Heart left ventricle (tissue), 16 donors: ENCODE data around the gene NUBP2. TPM values are rescaled to one million over a fixed set of nuclear protein-coding genes. Genes with fewer than 3 reads are reported as not detected.

Experiments
- ATAC-seq, 4 donors: fragments of 200-7000 bp; cut with Tn5 transposase; one replicate each; pipeline ENCODE4 v1.9.1; 2020 to 2022; ENCODE audit warnings: moderate library complexity in 4 of 4, mild to moderate bottlenecking in 3 of 4, moderate number of reproducible peaks in 1 of 4
- DNase-seq, 5 donors: peaks; one replicate each; pipeline ENCODE4 v3.0.0-alpha.2; 2020
- H3K27ac ChIP-seq, 12 donors: fragments of 200-600 bp; sonication (generic) in 4 of 12; one replicate each; pipeline versions ENCODE4 v1.5.0 to v1.8.0; 2016 to 2022; ENCODE audit warnings: mild to moderate bottlenecking in 2 of 12
- H3K27me3 ChIP-seq, 9 donors: fragments of 200-600 bp; sonication (generic) in 2 of 9; one replicate each; pipeline versions ENCODE4 v1.5.1 to v1.8.0; 2016 to 2022; ENCODE audit warnings: mild to moderate bottlenecking in 3 of 9
- H3K36me3 ChIP-seq, 9 donors: fragments of 200-600 bp; sonication (generic) in 2 of 9; one replicate each; pipeline versions ENCODE4 v1.5.0 to v1.8.0; 2018 to 2022; ENCODE audit warnings: mild to moderate bottlenecking in 2 of 9
- H3K4me1 ChIP-seq, 12 donors: fragments of 200-600 bp; sonication (generic) in 4 of 12; one replicate each; pipeline versions ENCODE4 v1.5.0 to v1.8.0; 2016 to 2022; ENCODE audit warnings: mild to moderate bottlenecking in 3 of 12
- H3K4me3 ChIP-seq, 12 donors: fragments of 200-600 bp; sonication (generic) in 4 of 12; one replicate each; pipeline versions ENCODE4 v1.5.0 to v1.8.0; 2017 to 2022; ENCODE audit warnings: mild to moderate bottlenecking in 9 of 12, moderate library complexity in 4 of 12
- H3K9me3 ChIP-seq, 12 donors: fragments of 200-600 bp; sonication (generic) in 4 of 12; one replicate each; pipeline versions ENCODE4 v1.5.0 to v1.8.0; 2016 to 2022; ENCODE audit warnings: mild to moderate bottlenecking in 1 of 12
- POLR2A ChIP-seq, 2 donors: fragments of 450-650 bp; IDR thresholded peaks; one replicate each; pipeline ENCODE4 v1.6.1; 2017; ENCODE audit warnings: antibody characterized with exemption in 2 of 2, mild to moderate bottlenecking in 2 of 2, moderate library complexity in 2 of 2
- WGBS, 4 donors: extraction: QIAGEN DNeasy Blood & Tissue Kit in 2 of 4; methylation state at CpG; one replicate each; pipeline versions ENCODE4 v1.1.5 to v1.1.7; 2013 to 2018; 5-methylcytosine and 5-hydroxymethylcytosine counted together
- intact Hi-C, 10 donors: fragments of 100-400 bp; cut with DNase I; formaldehyde crosslinking; loops; one replicate each; pipeline versions ENCODE4 v1.11.1 to v1.14.2; 2022
- polyA plus RNA-seq, 2 donors: library from polyadenylated mRNA; stranded (reverse); fragments of 200-250 nt; gene quantifications; one replicate each; pipeline ENCODE4 v1.2.3, GENCODE V29; 2013
- total RNA-seq, 9 donors: library from RNA; depleted of rRNA in 2 of 9; stranded (reverse); fragments of >200 nt in 2 of 9; fragmentation: NEBNext Ultra II Directional in 3 of 9; extraction: Animal tissue kit (Norgen Biotek cat#: 25700) in 3 of 9; gene quantifications; one replicate each; pipeline versions ENCODE4 v1.1.0 to v1.2.4, GENCODE V29; 2016 to 2023
- TF ChIP-seq, protein P1 (sequence below), 12 donors: fragments of 200-600 bp; sonication (generic) in 4 of 12; IDR thresholded peaks; one replicate each; pipeline versions ENCODE4 v1.5.0 to v1.8.0; 2018 to 2022; ENCODE audit warnings: antibody characterized with exemption in 12 of 12, mild to moderate bottlenecking in 5 of 12
- donor health status: ischemic (EF 13 %, LVEDD 7.1; RV severe dilation, severe dysfunction).
- donor health status: healthy with polysubstance abuse.
- donor health status: DM: no; HTN: yes; CAD: no.
- donor health status: DM: no; HTN: no; CAD: no.
- donor health status: ischemic (EF 25% LVEDD 6.9; RV normal size, moderate dysfunction).
- donor health status: ischemic (EF 25% LVEDD 5.7; RV mildly dilated, moderate dysfunction).
- donor health status: healthy.
- donor health status: DM: yes; HTN: yes; CAD: no.
- donor health status: ischemic (EF 35%, LVEDD 5.7; RV mildly dilated, moderate dysfunction).
- donor health status: nonischemic (EF 11% LVEDD 7.7; RV severe dilation, severe dysfunction).
- donor health status: DM: yes; HTN: yes; CAD: no.
- donor health status: PGD.
- donor health status: ischemic (EF 29% LVEDD 5.4; RV normal size, mild dysfunction).
- donor health status: nonischemic (EF 23%, LVEDD 6.1; RV moderate dilation, normal function).

The NUBP2 gene
- total and polyA plus RNA-seq, 11 donors = 26.7 to 81.9 (median 30.4) TPM

DNA sequence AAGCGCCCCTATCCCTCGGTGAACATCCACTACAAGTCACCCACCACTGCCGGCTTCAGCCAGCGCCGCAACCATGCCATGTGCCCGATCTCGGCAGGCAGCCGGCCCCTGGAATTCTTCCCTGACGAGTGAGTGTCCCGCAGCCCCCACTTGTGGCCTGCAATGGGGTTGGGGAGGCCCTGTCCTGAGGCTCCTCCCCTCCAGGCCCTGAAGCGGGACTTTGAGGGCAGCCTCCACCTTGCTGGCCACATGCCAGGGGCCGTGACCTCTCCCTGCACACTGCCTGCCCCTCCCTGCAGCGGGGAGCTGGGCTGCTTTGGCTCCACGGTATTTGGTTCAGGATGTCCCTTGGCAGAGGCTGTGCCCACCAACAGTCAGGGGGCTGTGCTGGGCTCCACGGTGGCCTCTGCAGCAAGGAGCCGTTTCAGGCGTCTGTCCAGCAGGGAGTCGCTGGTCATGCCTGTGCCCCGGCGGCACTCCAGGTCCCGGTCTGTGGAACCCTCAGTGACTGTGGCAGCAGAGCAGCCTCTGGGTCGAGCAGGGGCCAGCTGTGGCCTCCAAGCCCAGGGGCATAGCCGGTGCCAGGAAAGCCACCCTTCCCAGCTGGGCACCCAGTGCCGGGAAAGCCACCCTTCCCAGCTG lies 19.8 kb upstream of the NUBP2 start:
- Histone ChIP-seq H3K27ac (no peak overlapping the region), H3K27me3 (no peaks in the 10 kb centered on the region), H3K9me3 (no peaks in the 10 kb centered on the region), H3K36me3 (peaks cover 0 to 92% (median 84%) of the 10 kb centered on the region in 9 donors), H3K4me1 (no peaks in the 10 kb centered on the region), H3K4me3 (no peak overlapping the region)
- no peak for TF ChIP-seq POLR2A (IDR thresholded peaks at IDR 0.05)
- TF ChIP-seq, protein P1, sequence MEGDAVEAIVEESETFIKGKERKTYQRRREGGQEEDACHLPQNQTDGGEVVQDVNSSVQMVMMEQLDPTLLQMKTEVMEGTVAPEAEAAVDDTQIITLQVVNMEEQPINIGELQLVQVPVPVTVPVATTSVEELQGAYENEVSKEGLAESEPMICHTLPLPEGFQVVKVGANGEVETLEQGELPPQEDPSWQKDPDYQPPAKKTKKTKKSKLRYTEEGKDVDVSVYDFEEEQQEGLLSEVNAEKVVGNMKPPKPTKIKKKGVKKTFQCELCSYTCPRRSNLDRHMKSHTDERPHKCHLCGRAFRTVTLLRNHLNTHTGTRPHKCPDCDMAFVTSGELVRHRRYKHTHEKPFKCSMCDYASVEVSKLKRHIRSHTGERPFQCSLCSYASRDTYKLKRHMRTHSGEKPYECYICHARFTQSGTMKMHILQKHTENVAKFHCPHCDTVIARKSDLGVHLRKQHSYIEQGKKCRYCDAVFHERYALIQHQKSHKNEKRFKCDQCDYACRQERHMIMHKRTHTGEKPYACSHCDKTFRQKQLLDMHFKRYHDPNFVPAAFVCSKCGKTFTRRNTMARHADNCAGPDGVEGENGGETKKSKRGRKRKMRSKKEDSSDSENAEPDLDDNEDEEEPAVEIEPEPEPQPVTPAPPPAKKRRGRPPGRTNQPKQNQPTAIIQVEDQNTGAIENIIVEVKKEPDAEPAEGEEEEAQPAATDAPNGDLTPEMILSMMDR (IDR thresholded peaks at IDR 0.05) = no peak
- ATAC-seq (no peak), DNase-seq (peak in 1 of 5 donors; percentile 4)
- 85 to 92% (median 87%) methylated on average over 9 to 24 of the region's 24 CpGs for WGBS, 4 donors
- intact Hi-C loops = no loop called here

DNA sequence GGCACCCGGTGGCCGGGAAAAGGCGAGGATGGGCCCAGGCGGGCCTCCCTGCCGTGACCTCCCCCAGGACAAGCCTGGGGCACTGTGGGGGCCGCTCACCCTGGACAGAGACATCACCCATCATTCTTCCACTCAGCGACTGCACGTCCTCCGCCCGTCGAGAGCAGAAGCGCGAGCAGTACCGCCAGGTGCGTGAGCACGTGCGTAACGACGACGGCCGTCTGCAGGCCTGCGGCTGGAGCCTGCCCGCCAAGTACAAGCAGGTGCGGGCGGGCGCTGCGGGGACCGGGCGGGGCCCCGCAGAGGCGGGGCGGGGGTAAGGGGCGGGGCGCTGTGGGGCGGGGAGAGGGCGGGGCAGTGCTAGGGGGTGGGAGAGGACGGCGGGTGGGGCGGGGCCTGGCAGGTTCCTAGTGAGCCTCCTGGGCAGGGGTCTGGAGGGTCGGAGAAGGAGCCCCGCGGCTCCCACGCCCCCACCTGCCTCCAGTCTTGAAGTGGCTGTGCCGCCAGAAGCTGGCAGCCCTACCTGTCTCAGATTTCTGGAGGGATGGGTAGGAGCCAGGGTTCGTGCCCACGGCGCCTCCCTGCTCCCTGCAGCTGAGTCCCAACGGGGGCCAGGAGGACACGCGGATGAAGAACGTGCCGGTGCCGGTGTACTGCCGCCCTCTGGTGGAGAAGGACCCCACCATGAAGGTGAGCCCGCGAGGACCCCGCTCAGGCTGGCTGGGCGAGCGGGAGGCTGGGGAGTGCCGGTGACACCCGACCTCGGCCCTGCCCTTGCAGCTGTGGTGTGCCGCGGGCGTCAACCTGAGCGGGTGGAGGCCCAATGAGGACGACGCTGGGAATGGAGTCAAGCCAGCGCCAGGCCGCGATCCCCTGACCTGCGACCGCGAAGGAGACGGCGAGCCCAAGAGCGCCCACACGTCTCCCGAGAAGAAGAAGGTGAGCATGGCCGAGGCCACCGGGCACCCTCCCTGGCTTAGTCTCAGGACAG lies 18.9 kb upstream of the NUBP2 start:
- 73 to 80% (median 80%) methylated on average over 59 to 81 of the region's 81 CpGs for whole genome bisulfite sequencing, 4 donors
- intact Hi-C loops = no loop called here

DNA sequence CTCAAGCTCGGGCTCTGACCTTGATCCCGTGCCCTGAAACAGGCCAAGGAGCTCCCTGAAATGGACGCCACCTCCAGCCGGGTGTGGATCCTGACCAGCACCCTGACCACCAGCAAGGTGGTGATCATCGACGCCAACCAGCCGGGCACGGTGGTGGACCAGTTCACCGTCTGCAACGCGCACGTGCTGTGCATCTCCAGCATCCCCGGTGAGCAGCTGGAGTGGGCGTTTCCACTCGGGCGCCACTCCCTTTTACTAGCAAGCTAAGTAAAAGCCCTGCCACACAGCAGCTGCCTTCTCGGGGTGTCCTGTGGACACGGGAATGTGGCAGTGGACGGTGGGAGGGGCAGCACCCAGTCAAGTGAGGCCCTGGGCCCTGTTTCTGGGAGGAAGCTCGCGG lies 17.8 kb upstream of the NUBP2 start:
- ATAC-seq (no peak), DNase-seq (no peak)
- 93 to 94% (median 93%) methylated on average over 12 to 21 of the region's 21 CpGs for WGBS, 4 donors
- Histone ChIP-seq H3K27me3 (no peaks in the 10 kb centered on the region), H3K9me3 (no peaks in the 10 kb centered on the region), H3K4me1 (peaks cover 0 to 5% (median 2%) of the 10 kb centered on the region in 12 donors), H3K4me3 (no peak overlapping the region), H3K36me3 (peaks cover 0 to 95% (median 82%) of the 10 kb centered on the region in 9 donors), H3K27ac (no peak overlapping the region)
- intact Hi-C loops = no loop called here
- TF ChIP-seq POLR2A (IDR thresholded peaks at IDR 0.05) = no peak
- TF ChIP-seq, protein P1 (IDR thresholded peaks at IDR 0.05) = no peak

More for the DNA sequence above, 18.9 kb upstream of the NUBP2 start:
- TF ChIP-seq POLR2A (IDR thresholded peaks at IDR 0.05) = no peak
- TF ChIP-seq, protein P1 (IDR thresholded peaks at IDR 0.05) = peak in 9 of 12 donors; percentile 11 to 47 (median 30)
- H3K27me3 ChIP-seq = no peaks in the 10 kb centered on the region
- peaks cover 0 to 95% (median 85%) of the 10 kb centered on the region in 9 donors for H3K36me3 ChIP-seq
- no peak overlapping the region for H3K27ac ChIP-seq
- H3K9me3 ChIP-seq = no peaks in the 10 kb centered on the region
- no peak overlapping the region for H3K4me3 ChIP-seq
- no peaks in the 10 kb centered on the region for H3K4me1 ChIP-seq
- ATAC-seq (peak in 1 of 4 donors; percentile 7), DNase-seq (no peak)

DNA sequence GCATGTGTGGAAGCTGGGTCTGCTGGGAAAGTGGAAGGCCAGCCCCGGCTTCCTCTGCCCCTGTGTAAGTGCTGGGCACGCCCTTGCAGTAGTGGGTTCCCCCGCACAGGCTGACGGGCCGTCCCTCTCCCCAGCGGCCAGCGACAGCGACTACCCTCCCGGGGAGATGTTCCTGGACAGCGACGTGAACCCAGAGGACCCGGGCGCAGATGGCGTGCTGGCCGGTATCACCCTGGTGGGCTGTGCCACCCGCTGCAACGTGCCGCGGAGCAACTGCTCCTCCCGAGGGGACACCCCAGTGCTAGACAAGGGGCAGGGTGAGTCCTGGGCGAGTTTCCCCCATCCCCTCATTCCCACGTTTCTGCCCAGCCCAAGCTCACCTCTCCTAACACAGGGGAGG lies 16.9 kb upstream of the NUBP2 start:
- DNase-seq (no peak), ATAC-seq (no peak)
- peaks cover 0 to 87% (median 74%) of the 10 kb centered on the region in 9 donors for H3K36me3 ChIP-seq
- TF ChIP-seq POLR2A (IDR thresholded peaks at IDR 0.05) = no peak
- TF ChIP-seq, protein P1 (IDR thresholded peaks at IDR 0.05) = no peak
- 91 to 99% (median 94%) methylated on average over 10 to 22 of the region's 22 CpGs for WGBS, 4 donors
- H3K4me1 ChIP-seq = peaks cover 2 to 14% (median 11%) of the 10 kb centered on the region in 12 donors
- H3K27ac ChIP-seq = no peak overlapping the region
- H3K4me3 ChIP-seq = no peak overlapping the region
- H3K9me3 ChIP-seq = no peaks in the 10 kb centered on the region
- H3K27me3 ChIP-seq = no peaks in the 10 kb centered on the region
- intact Hi-C loops = no loop called here
